RCC 7860 (cell line): ENCODE results near the gene TECPR1.
"Not testable (repeated sequence)": the region's sequence is repeated elsewhere in the genome, so short reads cannot be mapped to it uniquely, and the experiment has no call there.

Experiments used
- DNase-seq: peaks from one replicate; pipeline ENCODE4 v3.0.0-alpha.2; 2015; ENCODE audit warnings: low spot score
- FAIRE-seq: peaks from 2 replicates; lab custom pipeline; 2012; peaks lifted over from hg19 to GRCh38; lab: Jason Lieb, UNC

TECPR1 gene

DNA sequence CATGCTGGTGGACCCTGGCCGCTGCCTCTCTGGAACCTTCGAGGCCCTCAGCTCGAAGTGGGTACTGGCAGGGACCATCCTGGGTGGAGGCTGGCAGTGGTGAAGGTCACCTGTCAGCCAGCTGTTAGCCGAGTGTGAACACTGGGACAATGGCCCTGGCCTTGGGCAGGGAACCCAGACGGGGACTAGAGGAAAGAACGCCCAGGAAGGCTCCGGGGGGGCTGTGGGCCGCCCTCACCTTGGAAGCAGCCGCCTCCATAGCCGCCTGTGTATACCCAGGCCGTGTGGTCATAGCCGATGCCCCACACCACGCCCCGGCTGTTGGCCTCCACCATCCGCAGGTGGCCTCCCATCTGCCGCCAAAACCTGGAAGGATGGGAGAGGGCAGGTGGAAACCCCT, 23.2 kb downstream of the TECPR1 start:
- DNase-seq (no peak), FAIRE-seq (no peak)

DNA sequence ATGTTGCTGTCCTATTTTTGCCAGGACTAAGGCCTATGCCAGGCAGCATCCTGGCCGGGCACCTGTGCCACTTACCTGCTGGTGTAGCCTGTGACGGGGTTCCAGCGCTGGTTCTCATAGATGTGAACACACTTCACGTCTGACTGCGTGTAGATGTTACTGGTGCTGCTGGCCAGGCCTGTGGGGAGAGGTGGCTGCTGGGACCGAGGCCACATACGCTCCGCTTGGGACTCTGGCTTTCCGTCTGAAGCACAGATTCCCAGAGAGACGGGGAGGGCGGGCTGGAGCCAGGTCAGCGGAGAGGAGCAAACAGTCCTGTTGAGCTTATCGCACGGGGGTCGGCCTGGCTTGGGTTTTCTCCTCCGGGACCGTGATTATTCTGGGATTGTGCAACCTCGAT, 24.1 kb downstream of the TECPR1 start:
- DNase-seq (no peak), FAIRE-seq (no peak)

DNA sequence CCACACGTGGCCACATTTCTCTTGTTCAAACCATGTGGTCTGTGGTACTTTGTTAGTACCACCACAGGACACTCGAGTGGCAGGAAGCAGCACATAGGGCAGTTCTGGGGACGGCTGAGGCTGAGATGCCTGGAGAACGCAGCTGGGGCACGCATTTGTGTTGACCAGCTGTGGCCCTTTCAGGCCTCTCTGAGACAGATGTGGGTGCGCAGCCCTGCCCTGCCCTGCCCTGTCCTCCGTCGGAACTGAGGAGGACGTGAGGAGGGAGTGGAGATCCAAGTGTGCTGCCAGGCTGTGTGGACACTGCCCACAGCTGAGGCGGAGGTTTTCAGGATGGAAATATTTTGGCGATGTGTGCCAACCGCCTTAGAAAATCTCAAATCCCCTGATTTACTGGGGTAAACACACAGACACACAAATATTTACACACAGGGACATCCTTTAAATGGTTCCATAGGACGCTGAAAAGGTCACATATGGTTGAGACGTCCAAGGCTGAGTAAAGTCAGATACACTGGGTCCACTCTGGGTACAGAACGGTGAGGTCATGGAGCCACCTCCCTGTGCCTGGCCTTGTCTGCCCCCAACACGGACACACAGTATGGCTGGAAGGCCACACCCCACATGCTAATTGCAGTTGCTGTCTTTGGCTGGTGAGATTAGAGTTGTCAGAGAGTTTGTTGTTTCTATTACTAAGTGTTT, 26.0 kb downstream of the TECPR1 start:
- DNase-seq: no peak
- FAIRE-seq: no peak

DNA sequence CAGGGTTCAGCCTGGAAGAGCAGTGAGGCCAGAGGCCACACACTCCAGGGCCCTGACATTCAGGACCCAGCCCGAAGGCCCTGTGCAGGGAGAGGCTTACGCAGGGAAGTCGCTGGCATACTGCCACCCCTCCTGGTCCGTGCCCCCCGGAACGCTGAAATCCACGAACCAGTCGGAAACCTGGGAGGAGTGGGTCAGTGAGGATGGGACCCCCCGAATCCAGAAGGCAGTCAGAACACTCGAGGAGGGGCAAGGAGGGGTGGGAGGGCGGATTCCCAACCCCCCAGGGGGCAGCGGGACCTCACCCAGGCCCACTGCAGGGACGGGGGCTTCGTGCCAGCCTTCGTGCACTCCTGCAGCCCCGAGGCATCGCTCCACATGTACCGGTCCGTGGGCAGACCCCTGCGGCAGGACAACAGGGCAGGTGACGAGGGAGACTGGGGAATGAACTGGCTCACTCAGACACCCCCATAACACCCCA, 27.3 kb downstream of the TECPR1 start:
- no peak for DNase-seq
- no peak for FAIRE-seq

DNA sequence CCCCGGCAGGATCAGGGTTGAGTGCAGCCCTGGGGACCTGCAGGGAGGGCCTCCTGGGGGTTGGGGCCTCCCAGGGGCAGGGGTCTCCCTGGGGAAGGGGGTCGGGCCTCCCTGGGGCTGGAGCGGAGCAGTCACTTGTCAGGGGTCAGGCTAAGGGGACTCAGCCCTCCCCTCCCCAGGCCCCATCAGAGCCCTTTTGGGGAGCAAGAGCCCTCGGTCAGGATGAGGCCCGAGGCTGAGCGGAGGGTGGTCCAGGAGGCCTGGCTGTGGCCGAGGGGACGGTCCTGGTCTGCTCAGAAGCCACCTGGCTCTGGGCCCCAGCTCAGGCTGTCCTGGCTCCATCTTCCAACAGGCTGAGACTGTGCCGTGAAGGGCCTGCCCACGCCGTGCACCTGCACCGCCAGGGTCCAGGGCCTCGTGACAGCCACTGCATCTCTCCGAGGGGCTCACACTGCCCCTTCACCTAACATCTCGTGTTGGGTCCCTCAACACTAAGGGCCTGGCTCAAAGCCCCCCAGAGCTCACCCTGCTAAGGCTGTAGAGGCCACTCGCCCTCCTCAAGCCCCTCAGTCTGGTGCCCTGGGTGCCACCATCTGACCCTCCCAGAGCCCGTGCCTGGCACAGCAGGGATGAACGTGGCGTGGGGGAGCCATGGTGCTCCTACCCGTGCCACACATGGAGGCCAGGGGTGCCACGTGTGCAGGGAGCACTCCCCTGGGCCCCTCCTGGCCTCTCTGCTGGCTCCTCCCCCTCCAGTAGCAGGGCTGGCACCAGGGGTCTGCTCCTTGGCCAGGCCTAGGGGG, 27.9 kb downstream of the TECPR1 start:
- FAIRE-seq (no peak), DNase-seq (no peak)

DNA sequence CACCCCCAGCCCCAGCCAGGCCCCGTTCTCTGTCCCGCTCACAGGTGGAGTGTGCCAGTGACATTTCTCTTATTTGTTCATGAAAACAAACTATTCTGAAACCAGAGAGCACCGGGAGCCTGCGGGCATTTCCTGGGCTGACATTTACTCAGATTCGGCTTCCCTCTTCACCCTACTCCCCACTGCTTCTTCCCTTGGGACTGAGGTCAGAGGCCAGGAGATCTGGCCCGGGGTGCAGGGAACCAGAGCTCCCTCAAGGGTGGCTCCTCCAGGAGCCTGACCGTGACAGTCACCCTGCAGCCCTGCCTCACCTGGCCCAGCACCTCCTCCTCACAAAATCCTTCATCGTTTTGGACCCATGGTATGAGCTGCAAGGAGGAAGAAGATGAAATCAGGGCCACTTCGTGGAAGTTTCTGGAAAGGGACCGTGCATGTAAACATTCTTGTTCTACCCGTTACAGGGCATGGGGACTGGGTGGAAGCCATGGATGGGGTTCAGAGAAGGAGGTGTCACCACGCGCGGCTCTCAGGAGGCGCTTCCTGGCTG, 28.6 kb downstream of the TECPR1 start:
- FAIRE-seq: no peak

DNA sequence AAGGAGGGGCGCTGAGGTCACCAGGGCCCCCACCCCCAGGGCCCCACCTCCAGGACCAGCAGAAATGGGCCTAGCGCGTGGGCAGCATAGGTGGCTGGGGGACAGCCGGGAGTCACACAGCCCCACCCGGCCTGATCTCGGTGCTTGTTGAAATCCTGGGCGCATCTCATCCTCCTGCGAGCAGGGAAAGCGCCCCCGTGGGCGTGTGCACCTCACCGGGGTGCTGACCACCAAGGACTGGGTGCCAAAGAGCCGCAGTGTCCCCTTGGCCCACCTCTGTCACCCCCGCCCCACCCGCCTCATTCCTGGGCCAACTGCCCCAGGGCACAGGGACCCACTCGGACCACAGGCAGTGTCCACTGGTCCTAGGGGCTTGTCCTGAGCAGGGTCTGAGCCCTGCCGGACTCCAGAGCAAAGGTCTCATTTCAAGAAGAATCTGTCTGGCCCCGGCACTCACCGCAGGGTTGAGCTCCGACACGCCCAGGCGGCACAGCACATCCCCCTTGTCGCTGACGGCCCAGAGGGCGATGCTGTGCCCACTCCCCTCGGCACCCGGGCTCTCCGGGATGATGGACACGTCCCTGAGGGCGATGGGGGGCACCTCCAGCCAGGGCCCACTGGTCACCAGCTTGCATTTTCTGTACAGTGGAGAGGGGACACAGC, 29.4 kb downstream of the TECPR1 start:
- no peak for DNase-seq

More for the DNA sequence above, 28.6 kb downstream of the TECPR1 start:
- DNase-seq: no peak

DNA sequence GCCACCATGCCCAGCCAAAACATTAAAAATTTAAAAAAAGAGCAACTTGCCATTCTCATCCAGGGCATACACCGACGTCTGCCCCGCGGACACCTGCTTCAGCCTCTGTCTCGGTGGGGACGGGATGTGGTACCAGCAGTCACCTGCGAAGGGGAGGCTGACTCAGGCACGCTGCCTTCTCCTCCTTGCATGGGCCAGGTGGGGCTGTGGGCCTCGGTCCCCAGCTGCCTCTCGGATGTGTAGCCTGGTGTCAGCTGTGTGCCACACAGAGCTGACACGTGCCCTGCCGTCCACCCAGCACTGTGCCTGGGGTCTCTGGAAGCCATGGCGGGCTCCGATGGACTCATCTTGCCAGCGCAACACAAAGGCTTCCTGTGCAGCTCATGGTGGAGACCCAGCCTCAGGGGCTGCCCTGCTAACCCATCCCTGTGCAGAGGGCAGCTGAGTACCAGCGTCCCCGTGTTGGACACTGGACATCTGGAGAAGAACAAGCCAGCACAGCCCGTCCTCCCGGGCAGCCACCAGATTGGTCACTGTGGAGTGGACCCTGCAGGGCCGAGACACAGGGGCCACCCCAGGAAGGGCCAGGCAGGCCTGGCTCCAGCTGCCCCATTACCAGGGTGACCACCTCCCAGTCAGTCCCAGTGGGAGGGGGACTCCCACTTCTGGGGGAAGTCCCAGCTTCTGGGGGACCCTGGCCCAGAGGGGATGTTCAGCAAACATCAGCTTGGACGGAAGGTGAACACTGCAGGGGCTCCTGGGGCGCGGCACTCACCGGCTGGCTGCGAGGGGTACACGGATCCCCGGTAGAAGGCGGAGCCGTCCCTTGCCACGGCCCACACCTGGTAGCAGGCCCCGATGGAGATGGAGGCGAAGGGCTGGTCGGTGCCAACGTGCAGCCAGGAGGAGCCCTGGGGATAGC, 30.2 kb downstream of the TECPR1 start:
- no peak for FAIRE-seq

More for the DNA sequence above, 29.4 kb downstream of the TECPR1 start:
- no peak for FAIRE-seq

DNA sequence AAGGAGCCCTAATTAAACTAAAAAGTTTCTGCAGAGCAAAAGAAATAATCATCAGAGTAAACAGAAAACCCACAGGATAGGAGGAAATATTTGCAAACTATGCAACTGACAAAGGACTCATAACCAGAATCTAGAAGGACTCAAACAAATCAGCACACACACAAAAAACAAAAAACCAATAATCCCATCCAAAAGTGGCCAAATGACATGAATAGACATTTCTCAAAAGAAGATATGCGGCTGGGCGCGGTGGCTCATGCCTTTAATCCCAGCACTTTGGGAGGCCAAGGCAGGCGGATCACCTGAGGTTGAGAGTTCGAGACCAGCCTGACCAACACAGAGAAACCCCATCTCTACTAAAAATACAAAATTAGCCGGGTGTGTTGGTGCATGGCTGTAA, 32.6 kb downstream of the TECPR1 start:
- DNase-seq, FAIRE-seq: not testable (repeated sequence)

More for the DNA sequence above, 30.2 kb downstream of the TECPR1 start:
- DNase-seq: no peak

DNA sequence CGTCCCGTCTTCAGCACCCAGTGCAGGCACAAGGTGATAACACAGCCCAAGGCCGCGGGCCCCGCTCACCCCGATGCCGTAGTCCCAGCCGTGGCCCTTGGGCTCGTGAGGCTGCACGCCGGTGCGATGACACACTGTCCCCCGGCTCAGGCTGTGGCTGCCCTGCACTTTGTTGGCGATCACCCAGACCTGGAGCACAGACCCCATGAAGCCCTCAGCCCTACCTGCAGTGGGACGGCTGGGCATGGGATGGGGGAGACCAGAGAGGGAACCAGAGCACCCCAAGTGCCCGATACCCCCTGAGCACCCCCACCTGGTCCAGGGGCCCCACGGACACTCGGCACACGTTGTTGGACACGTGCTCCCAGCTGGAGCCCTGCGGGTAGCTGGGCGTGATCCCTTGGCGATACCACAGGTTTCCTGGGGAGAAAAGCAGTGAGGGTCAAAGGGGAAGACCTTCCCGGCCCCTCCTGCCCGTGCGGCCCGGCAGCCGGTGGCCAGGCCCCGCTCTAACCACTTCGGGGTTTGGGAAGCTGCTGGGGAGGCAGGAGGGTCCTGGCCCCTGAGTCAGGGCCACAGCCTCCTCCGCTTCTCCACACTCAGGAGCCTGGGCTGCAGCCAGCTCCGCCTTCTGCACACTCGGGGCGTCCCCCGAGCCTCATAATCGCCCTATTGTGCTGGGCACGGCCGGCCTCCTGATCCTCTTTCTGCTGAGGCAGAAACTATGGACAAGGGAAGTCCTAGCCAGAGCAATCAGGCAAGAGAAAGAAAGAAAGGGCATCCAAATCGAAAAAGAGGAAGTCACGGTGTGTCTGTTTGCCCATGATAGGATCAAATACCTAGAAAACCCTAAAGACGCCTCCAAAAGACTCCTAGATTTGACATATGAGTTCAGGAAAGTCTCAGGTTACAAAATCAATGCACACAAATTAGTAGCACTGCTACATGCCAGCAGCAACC, 34.1 kb downstream of the TECPR1 start:
- no peak for DNase-seq
- no peak for FAIRE-seq

DNA sequence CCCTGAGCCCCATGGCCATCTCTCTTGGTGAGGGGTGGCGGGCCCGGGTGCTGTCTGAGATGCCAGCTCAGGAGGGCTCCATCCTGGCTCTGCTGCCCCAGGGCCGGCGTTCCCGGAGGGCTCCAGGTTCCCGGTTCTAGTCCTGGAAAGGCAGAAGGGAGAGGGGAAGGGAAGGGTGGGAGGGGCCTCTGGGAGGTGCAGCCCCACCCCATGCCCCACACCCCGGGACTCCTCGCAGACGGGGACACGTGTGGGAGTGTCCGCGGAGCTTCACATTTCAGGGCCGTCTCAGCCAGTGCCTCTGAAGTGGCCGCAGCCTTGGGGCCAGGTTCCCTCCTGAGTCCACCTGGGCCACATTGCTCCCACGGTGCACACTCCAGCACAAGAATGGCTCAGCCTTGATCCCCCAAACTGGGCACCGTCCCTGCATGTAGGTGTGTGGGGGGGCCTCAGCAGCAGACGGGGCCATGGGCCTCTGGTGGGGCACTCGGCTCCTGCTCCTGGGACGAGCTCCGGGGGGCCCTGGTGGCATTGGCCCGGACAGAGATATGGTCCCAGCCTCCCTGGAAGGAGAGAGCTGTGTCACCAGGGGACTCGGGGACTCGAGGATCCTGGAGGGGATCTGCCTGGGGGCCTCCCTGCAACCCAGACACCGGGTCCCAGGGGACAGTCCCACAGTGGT, 35.0 kb downstream of the TECPR1 start:
- DNase-seq (no peak), FAIRE-seq (no peak)

DNA sequence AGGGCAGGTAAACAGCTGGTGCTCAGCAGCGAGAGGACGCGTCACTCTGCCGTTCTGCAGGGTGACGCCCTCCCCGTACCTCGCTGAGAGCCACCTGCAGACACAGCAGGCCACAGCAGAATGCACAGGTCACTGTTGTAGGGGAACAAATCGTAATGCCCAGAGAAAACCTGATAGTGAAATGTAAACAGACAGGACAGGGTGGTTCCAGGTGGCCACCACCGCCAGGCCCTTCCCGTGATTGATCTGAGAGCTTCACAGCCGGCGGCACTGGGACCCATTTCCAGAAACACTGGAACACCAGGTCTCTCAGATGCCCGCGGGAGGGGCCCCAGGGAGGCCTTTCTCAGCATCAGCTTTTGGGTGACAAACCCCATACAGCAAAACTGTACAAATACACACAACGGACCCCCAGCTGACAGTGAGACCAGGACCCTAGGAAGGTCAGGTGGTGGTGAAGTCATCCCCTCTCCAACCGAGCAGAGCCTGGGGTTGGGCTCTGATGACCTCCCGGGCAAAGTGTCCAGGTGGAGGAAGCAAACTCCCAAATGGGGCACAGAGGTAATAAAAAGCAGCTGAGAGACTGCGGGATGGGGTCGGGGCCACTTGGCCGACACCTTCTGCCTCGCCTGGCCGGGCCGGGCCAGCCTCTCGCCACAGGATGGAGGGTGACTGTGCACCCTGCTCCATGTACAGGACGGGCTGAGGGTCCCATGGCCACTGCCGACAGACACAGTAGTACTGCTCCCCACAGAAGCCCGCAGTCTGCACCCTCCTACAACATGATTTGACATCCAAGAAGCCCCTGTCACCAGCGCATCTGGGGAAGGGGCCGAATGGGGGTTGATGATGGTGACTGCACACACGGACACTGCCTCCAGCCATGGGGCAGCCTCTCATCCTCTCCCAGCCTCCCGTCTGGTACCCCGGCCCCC, 36.2 kb downstream of the TECPR1 start:
- FAIRE-seq (no peak), DNase-seq (no peak)

DNA sequence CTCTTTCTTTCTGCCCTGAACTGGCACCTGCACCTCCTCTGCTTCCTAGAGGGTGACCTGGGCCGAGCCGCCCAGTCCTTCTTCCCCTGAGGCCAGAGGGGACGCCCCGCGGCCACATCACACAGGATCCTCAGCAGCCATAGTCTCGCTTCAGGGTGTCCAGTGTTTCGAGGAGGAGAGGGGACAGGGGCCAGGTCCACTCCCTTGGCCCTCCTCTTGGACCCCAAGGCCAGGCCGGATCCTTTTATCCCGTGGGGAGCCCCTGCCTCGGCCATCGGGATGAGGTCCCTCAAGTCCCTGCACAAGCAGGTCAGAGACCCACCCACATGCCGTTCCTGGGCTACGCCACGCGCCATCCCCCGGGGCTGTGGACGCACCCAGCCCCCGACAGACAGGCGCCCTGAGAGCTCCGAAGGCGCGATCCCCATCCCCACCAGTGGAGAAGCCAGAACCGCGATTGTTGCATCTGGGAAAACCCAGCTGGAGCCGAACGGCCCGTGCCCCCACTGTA, 37.2 kb downstream of the TECPR1 start:
- FAIRE-seq (no peak), DNase-seq (no peak)

DNA sequence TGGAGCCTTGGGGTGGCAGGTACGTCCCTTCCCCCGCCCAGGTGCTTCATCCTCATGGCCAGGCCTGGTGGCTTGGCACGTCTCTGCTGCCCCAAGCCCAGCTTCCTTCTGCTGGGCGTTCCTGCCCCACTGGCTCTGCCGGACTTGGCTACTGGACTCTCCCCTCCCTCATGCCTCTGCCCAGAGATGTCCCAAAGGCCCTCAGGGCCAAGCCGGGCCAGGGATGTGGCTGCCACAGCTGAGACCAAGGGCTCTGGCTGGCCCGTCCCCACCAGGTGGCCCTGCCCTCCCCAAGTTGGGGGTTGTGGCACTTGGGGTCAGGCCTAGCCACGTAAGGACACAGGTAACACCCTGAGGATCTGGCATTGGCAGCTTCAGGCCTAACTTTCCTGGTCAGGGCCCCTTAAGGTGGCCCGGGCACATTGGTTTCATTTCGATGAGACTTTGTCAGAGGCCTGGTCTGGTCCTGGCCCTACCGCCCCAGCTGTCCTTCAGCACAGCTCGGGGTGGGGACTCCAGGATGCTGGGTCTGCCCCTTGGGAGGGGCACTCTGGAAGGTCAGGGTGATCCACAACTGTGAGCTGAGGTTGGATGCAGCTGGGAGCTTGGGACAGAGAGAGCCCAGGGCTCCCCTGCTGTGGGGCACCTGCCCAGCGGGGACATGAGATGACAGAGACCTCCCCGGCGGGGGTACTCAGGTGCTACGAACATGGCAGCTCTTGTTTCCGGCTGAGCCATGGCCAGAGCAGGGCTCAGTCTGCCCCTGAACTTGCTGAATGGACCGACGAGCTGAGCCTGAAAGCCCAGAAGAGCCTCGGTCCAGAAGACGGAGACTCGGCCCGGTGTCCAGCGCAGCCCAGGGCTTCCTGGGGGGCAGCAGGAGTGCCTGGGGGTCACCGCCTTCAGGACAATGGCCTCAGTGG, 37.9 kb downstream of the TECPR1 start:
- DNase-seq: no peak
- FAIRE-seq: no peak

DNA sequence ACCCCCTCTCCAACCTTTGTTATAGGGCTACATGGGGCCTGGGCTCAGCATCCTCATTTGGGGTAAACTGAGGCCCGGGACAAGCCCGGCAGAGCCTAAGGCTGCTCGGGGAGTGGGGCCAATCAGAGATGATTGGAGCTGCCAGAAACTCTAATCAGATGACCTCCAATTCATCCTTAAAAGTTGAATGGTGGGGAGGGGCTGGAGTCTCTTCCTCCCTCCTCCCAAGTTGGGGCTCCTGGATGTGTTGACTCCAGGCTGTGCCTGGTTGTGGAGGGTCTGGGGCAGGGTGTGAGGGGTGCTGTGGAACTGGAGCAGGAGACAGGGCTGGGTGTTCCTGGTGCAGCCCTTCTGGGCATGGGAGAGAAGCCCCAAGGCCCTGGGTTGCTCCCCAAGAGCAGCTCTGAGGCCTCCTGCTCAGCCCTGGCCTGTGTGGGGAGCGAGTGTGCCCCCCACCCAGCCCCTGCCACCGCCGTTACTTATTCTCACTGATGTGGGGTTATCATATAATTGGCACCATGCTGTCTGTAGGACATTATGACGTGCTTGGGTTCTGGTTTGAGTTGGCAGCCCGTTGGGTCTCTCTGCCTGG, 38.6 kb downstream of the TECPR1 start:
- FAIRE-seq: no peak
- no peak for DNase-seq

DNA sequence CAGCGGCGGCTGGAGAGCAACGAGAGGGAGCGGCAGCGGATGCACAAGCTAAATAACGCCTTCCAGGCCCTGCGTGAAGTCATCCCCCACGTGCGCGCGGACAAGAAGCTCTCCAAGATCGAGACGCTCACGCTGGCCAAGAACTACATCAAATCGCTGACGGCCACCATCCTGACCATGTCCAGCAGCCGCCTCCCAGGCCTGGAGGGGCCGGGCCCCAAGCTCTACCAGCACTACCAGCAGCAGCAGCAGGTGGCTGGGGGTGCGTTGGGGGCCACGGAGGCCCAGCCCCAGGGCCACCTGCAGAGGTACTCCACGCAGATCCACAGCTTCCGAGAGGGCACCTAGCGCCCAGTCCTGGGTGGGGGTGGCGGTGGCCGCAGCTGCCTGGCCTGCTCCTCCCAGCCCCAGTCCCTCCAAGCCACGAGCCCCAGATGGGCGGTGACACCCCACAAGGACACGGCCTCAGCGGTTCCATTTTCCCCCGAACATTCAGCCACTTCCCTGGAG, 39.4 kb downstream of the TECPR1 start:
- no peak for DNase-seq
- no peak for FAIRE-seq
